Endodermal cell (in vitro differentiated cells): ENCODE results near the gene HYDIN. TPM values are rescaled to one million over a fixed set of nuclear protein-coding genes. Genes with fewer than 3 reads are reported as not detected.
A peak's percentile ranks its signal among the peaks of the same experiment; 100 is the strongest.
"Not testable (repeated sequence)": the region's sequence is repeated elsewhere in the genome, so short reads cannot be mapped to it uniquely, and the experiment has no call there.

Experiments
- DNase-seq: peaks from one replicate; pipeline ENCODE4 v3.0.0-alpha.2; 2017
- H3K27ac ChIP-seq: 2 replicates; pipeline ENCODE4 v1.5.1; 2013; ENCODE audit warnings: mild to moderate bottlenecking, low read depth, low read length, moderate library complexity
- H3K27me3 ChIP-seq: 2 replicates; pipeline ENCODE4 v1.6.1; 2013; ENCODE audit warnings: mild to moderate bottlenecking, low read length, moderate library complexity; ENCODE audit not compliant: insufficient read depth, control insufficient read depth, poor library complexity, severe bottlenecking
- H3K36me3 ChIP-seq: 2 replicates; pipeline ENCODE4 v1.7.0; 2013; ENCODE audit warnings: mild to moderate bottlenecking, low read length, moderate library complexity; ENCODE audit not compliant: control insufficient read depth, insufficient read depth
- H3K4me1 ChIP-seq: one replicate; pipeline ENCODE4 v1.7.0; 2013; ENCODE audit warnings: low read length; ENCODE audit not compliant: control insufficient read depth, insufficient read depth
- H3K4me3 ChIP-seq: 2 replicates; pipeline ENCODE4 v1.5.1; 2013; ENCODE audit warnings: mild to moderate bottlenecking, low read length, moderate library complexity
- H3K9ac ChIP-seq: 2 replicates; pipeline ENCODE4 v1.6.1; 2013; ENCODE audit warnings: mild to moderate bottlenecking, low read length, moderate library complexity; ENCODE audit not compliant: poor library complexity, severe bottlenecking; ENCODE audit errors: extremely low read depth
- H3K9me3 ChIP-seq: 2 replicates; pipeline ENCODE4 v1.6.1; 2013; ENCODE audit warnings: mild to moderate bottlenecking, low read length, moderate library complexity; ENCODE audit not compliant: control insufficient read depth
- H3K27ac Mint-ChIP-seq: 2 replicates; pipeline ENCODE4 v1.8.0; 2020; ENCODE audit warnings: mixed read lengths
- H3K27me3 Mint-ChIP-seq: 2 replicates; pipeline ENCODE4 v1.8.0; 2021; ENCODE audit warnings: mild to moderate bottlenecking, mixed read lengths; ENCODE audit not compliant: insufficient read depth
- H3K36me3 Mint-ChIP-seq: 2 replicates; pipeline ENCODE4 v1.8.0; 2020; ENCODE audit warnings: low read depth, mixed read lengths
- H3K4me1 Mint-ChIP-seq: 2 replicates; pipeline ENCODE4 v1.8.0; 2020; ENCODE audit warnings: mixed read lengths
- H3K4me3 Mint-ChIP-seq: 2 replicates; pipeline ENCODE4 v1.8.0; 2020; ENCODE audit warnings: mild to moderate bottlenecking, moderate library complexity, mixed read lengths
- H3K9me3 Mint-ChIP-seq: 2 replicates; pipeline ENCODE4 v1.8.0; 2020; ENCODE audit warnings: mild to moderate bottlenecking, mixed read lengths
- CTCF ChIP-seq: fragments of 200-600 bp; sonication (generic); conservative IDR thresholded peaks from 2 replicates; pipeline ENCODE4 v1.5.0; 2021; ENCODE audit warnings: antibody characterized with exemption, mild to moderate bottlenecking
- WGBS, 2 experiments: methylation state at CpG; one replicate each; pipeline versions ENCODE4 v1.1.5 to v1.1.7; 2013; ENCODE audit warnings: missing lambda C conversion rate in 2 of 2, mixed read lengths in 1 of 2; ENCODE audit not compliant: insufficient coverage in 1 of 2, insufficient read length in 1 of 2; 5-methylcytosine and 5-hydroxymethylcytosine counted together
- total RNA-seq, 2 donors: library from RNA; stranded (reverse); fragmentation: NEBNext Ultra II Directional in 1 of 2; extraction: Animal tissue kit (Norgen Biotek cat#: 25700) in 1 of 2; gene quantifications; 2 replicates in 1 of 2; 3 replicates in 1 of 2; pipeline ENCODE4 v1.2.1, GENCODE V29; 2021

The HYDIN gene
- total RNA-seq, 2 donors from 2014 or later = 6.4 to 7.7 TPM

GRCh38 chr16:70823498-70824118 lies 406.9 kb downstream of the HYDIN start:
- H3K4me3 ChIP-seq, H3K9ac ChIP-seq, H3K4me3 Mint-ChIP-seq, H3K36me3 Mint-ChIP-seq, H3K27me3 ChIP-seq, H3K9me3 Mint-ChIP-seq, H3K4me1 Mint-ChIP-seq, H3K27me3 Mint-ChIP-seq, DNase-seq, H3K27ac Mint-ChIP-seq, H3K27ac ChIP-seq, H3K4me1 ChIP-seq, H3K9me3 ChIP-seq, H3K36me3 ChIP-seq: not testable (repeated sequence)
- WGBS, 2 experiments = no CpG with 5 or more reads among the region's 4 CpGs

- H3K36me3 ChIP-seq, H3K27me3 ChIP-seq, H3K9ac ChIP-seq, H3K4me3 Mint-ChIP-seq, H3K27ac ChIP-seq, H3K36me3 Mint-ChIP-seq, H3K27ac Mint-ChIP-seq, DNase-seq, H3K9me3 ChIP-seq, H3K27me3 Mint-ChIP-seq, H3K4me1 Mint-ChIP-seq, H3K4me3 ChIP-seq, H3K4me1 ChIP-seq, H3K9me3 Mint-ChIP-seq: not testable (repeated sequence)
- WGBS, 2 experiments = no CpG with 5 or more reads among the region's 2 CpGs
Measured at GRCh38 chr16:70822734-70823133, 407.8 kb downstream of the HYDIN start.

GRCh38 chr16:70818088-70818487 lies 412.4 kb downstream of the HYDIN start:
- not testable (repeated sequence) for H3K4me1 ChIP-seq, H3K9me3 ChIP-seq, H3K27me3 ChIP-seq, H3K27ac Mint-ChIP-seq, DNase-seq, H3K4me1 Mint-ChIP-seq, H3K9ac ChIP-seq, H3K9me3 Mint-ChIP-seq, H3K4me3 Mint-ChIP-seq, H3K36me3 ChIP-seq, H3K27ac ChIP-seq, H3K36me3 Mint-ChIP-seq, H3K4me3 ChIP-seq, H3K27me3 Mint-ChIP-seq
- 90 to 93% methylated on average over 2 to 3 of the region's 13 CpGs for WGBS, 2 experiments

GRCh38 chr16:70809392-70810060 lies 421.0 kb downstream of the HYDIN start:
- TF ChIP-seq CTCF = no peak

More at GRCh38 chr16:70809392-70810060, 421.0 kb downstream of the HYDIN start:
- H3K27ac ChIP-seq = no peak overlapping the region
- 74 to 77% methylated on average over 9 of the region's 9 CpGs for WGBS, 2 experiments
- DNase-seq = peak; percentile 28
- H3K9me3 ChIP-seq = no peaks in the 10 kb centered on the region
- H3K4me1 ChIP-seq = no peaks in the 10 kb centered on the region
- Mint-ChIP-seq H3K27me3 (peaks cover 48% of the 10 kb centered on the region), H3K36me3 (no peaks in the 10 kb centered on the region), H3K27ac (no peak overlapping the region), H3K4me1 (no peaks in the 10 kb centered on the region), H3K4me3 (no peak overlapping the region), H3K9me3 (peaks cover 2% of the 10 kb centered on the region)
- peaks cover 46% of the 10 kb centered on the region for H3K27me3 ChIP-seq
- no peak overlapping the region for H3K4me3 ChIP-seq
- no peak overlapping the region for H3K9ac ChIP-seq
- H3K36me3 ChIP-seq = no peaks in the 10 kb centered on the region
